Ishikawa (cell line): Measurements from ENCODE around the gene ATG9A.

Experiments used
- CEBPB ChIP-seq: IDR thresholded peaks from 2 replicates; pipeline ENCODE4 v1.6.1; 2012
- CREB1 ChIP-seq: IDR thresholded peaks from 2 replicates; pipeline ENCODE4 v1.6.1; 2012; ENCODE audit warnings: low read depth
- EP300 ChIP-seq: IDR thresholded peaks from 2 replicates; pipeline ENCODE4 v1.6.1; 2012; ENCODE audit warnings: borderline replicate concordance
- FOXM1 ChIP-seq: IDR thresholded peaks from 2 replicates; pipeline ENCODE4 v1.6.1; 2012; ENCODE audit warnings: low read depth, borderline replicate concordance
- NFIC ChIP-seq: IDR thresholded peaks from 2 replicates; pipeline ENCODE4 v1.6.1; 2012
- RAD21 ChIP-seq: IDR thresholded peaks from 2 replicates; pipeline ENCODE4 v1.6.1; 2012; ENCODE audit warnings: low read depth
- REST ChIP-seq: IDR thresholded peaks from 2 replicates; pipeline ENCODE4 v1.6.1; 2012; ENCODE audit warnings: low read depth, mild to moderate bottlenecking
- TAF1 ChIP-seq: IDR thresholded peaks from 2 replicates; pipeline ENCODE4 v1.6.1; 2012; ENCODE audit warnings: low read depth, mild to moderate bottlenecking
- TCF12 ChIP-seq: IDR thresholded peaks from 2 replicates; pipeline ENCODE4 v1.6.1; 2012; ENCODE audit warnings: low read depth
- ZBTB7A ChIP-seq: IDR thresholded peaks from 2 replicates; pipeline ENCODE4 v1.6.1; 2012; ENCODE audit warnings: low read depth
- TF ChIP-seq, protein P1 (sequence below): IDR thresholded peaks from 2 replicates; pipeline ENCODE4 v1.6.1; 2012

DNA sequence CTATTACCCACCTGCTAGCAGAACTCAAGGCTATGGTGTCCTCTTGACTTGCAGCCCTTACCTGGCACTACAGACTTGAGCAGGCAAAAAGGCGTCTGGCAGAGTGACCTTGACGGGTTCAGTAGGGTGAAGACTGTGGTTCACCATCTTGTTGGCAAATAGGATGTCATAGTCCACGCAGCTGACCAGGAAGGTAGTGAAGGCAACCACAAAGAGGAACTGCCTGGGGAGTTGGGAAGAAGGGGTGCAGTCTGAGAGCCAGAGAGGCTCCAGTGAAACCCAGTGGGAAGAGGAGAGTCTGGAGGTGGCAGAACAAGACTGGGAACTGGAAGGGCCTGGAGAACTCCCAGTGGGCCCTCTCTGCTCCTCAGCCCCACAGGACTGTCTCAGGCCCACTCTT, 4.1 kb downstream of the ATG9A start:
- TF ChIP-seq ZBTB7A (no peak), RAD21 (no peak), REST (no peak), CEBPB (no peak), CREB1 (no peak), FOXM1 (no peak), NFIC (no peak), EP300 (no peak), TCF12 (no peak), TAF1 (no peak)
- TF ChIP-seq, protein P1, sequence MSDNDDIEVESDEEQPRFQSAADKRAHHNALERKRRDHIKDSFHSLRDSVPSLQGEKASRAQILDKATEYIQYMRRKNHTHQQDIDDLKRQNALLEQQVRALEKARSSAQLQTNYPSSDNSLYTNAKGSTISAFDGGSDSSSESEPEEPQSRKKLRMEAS = no peak
